SK-N-SH (cell line): ENCODE measurements around the gene PCNX2. TPM values are rescaled to one million over a fixed set of nuclear protein-coding genes. Genes with fewer than 3 reads are reported as not detected.

Experiments
- CTCF ChIA-PET: fragments of 300-600, 350-600 bp; formaldehyde crosslinking; extraction: SDS; loops from one replicate; lab custom pipeline; 2021; lab: Yijun Ruan, JAX
- POLR2A ChIA-PET: fragments of 350-600 bp; sonication (Branson Sonifier 250); formaldehyde crosslinking; extraction: SDS; loops from one replicate; lab custom pipeline; 2020; ENCODE audit warnings: antibody characterized with exemption, inconsistent platforms; lab: Yijun Ruan, JAX
- DNase-seq: peaks from one replicate; pipeline ENCODE4 v3.0.0; 2012
- H2AFZ ChIP-seq: fragments of 200-600 bp; sonication (generic); 2 replicates; pipeline ENCODE4 v1.8.1; 2016; ENCODE audit warnings: antibody characterized with exemption, mild to moderate bottlenecking, low read depth
- H3F3A ChIP-seq: fragments of 200-600 bp; sonication (generic); replicated peaks from 2 replicates; pipeline ENCODE3; 2016; ENCODE audit warnings: antibody characterized with exemption, mild to moderate bottlenecking; ENCODE audit not compliant: insufficient read depth
- H3K27ac ChIP-seq, 2 experiments: fragments of 200-500 bp in 1 of 2; fragments of 200-600 bp in 1 of 2; sonication (Bioruptor generic) in 1 of 2; sonication (generic), shearing (Covaris generic) in 1 of 2; 2 replicates each; pipeline versions ENCODE4 v1.5.1 to v1.6.1; 2014 to 2016; ENCODE audit warnings: low read depth in 2 of 2, inconsistent platforms in 1 of 2, low read length in 1 of 2, mild to moderate bottlenecking in 1 of 2, mixed read lengths in 1 of 2
- H3K27me3 ChIP-seq: fragments of 200-600 bp; sonication (generic), shearing (Covaris generic); 2 replicates; pipeline ENCODE4 v1.6.1; 2016; ENCODE audit warnings: mixed run types; ENCODE audit not compliant: insufficient read depth
- H3K36me3 ChIP-seq, 2 experiments: fragments of 200-500 bp in 1 of 2; fragments of 200-600 bp in 1 of 2; sonication (Bioruptor generic) in 1 of 2; sonication (generic) in 1 of 2; replicated peaks in 1 of 2; 2 replicates each; pipeline versions ENCODE3 to v1.5.1; 2014 to 2016; ENCODE audit warnings: low read length in 1 of 2, mild to moderate bottlenecking in 1 of 2; ENCODE audit not compliant: insufficient read depth in 2 of 2, control insufficient read depth in 1 of 2
- H3K4me1 ChIP-seq, 2 experiments: fragments of 200-500 bp in 1 of 2; fragments of 200-600 bp in 1 of 2; sonication (Bioruptor generic) in 1 of 2; sonication (generic), shearing (Covaris generic) in 1 of 2; 2 replicates each; pipeline versions ENCODE4 v1.5.1 to v1.6.1; 2014 to 2016; ENCODE audit warnings: low read depth in 1 of 2, low read length in 1 of 2, mixed run types in 1 of 2; ENCODE audit not compliant: insufficient read depth in 2 of 2, control insufficient read depth in 1 of 2
- H3K4me2 ChIP-seq: fragments of 200-600 bp; sonication (generic), shearing (Covaris generic); 2 replicates; pipeline ENCODE4 v1.6.1; 2017; ENCODE audit warnings: mixed run types
- H3K4me3 ChIP-seq, 2 experiments: fragments of 200-500 bp in 1 of 2; fragments of 200-600 bp in 1 of 2; sonication (Bioruptor generic) in 1 of 2; sonication (generic), shearing (Covaris generic) in 1 of 2; 2 replicates each; pipeline versions ENCODE4 v1.5.1 to v1.8.1; 2014 to 2016; ENCODE audit warnings: low read depth in 2 of 2, inconsistent platforms in 1 of 2, low read length in 1 of 2, mild to moderate bottlenecking in 1 of 2, mixed read lengths in 1 of 2, moderate library complexity in 1 of 2
- H3K79me2 ChIP-seq: fragments of 200-600 bp; sonication (generic); 2 replicates; pipeline ENCODE4 v1.8.1; 2017; ENCODE audit warnings: mild to moderate bottlenecking; ENCODE audit not compliant: insufficient read depth
- H3K9ac ChIP-seq: fragments of 200-600 bp; sonication (generic); 2 replicates; pipeline ENCODE4 v1.6.1; 2017; ENCODE audit warnings: mixed run types
- H3K9me2 ChIP-seq: fragments of 200-600 bp; sonication (generic); 2 replicates; pipeline ENCODE4 v1.6.1; 2017; ENCODE audit warnings: mixed run types
- H3K9me3 ChIP-seq: fragments of 200-600 bp; sonication (generic); 2 replicates; pipeline ENCODE4 v1.6.1; 2017; ENCODE audit warnings: mixed run types, mild to moderate bottlenecking, moderate library complexity
- H4K20me1 ChIP-seq: fragments of 200-600 bp; sonication (generic); 2 replicates; pipeline ENCODE4 v1.6.1; 2017; ENCODE audit warnings: mild to moderate bottlenecking, mixed run types; ENCODE audit not compliant: insufficient read depth
- CHD2 ChIP-seq: fragments of 150-350 bp; IDR thresholded peaks from 2 replicates; pipeline ENCODE4 v1.6.1; 2018; ENCODE audit warnings: low read length; ENCODE audit not compliant: partially characterized antibody
- ELF1 ChIP-seq: IDR thresholded peaks from 2 replicates; pipeline ENCODE4 v1.4.0; 2012
- EP300 ChIP-seq, 2 experiments: IDR thresholded peaks; 2 replicates each; pipeline versions ENCODE4 v1.4.0 to v1.6.1; 2012; ENCODE audit warnings: borderline replicate concordance in 1 of 2, low read depth in 1 of 2, low read length in 1 of 2
- FOSL2 ChIP-seq: IDR thresholded peaks from 2 replicates; pipeline ENCODE4 v1.4.0; 2012; ENCODE audit warnings: low read depth, mild to moderate bottlenecking, moderate library complexity, borderline replicate concordance
- FOXM1 ChIP-seq: IDR thresholded peaks from 2 replicates; pipeline ENCODE4 v1.4.0; 2012; ENCODE audit warnings: low read depth, mild to moderate bottlenecking
- JUND ChIP-seq: IDR thresholded peaks from 2 replicates; pipeline ENCODE4 v1.4.0; 2012
- MEF2A ChIP-seq: IDR thresholded peaks from 2 replicates; pipeline ENCODE4 v1.4.0; 2012; ENCODE audit warnings: low read depth, borderline replicate concordance
- MXI1 ChIP-seq: IDR thresholded peaks from 2 replicates; pipeline ENCODE4 v1.6.1; 2012; ENCODE audit warnings: mild to moderate bottlenecking, low read depth, low read length, improper control_type of control experiment
- NFIC ChIP-seq: IDR thresholded peaks from 2 replicates; pipeline ENCODE4 v1.4.0; 2012; ENCODE audit warnings: borderline replicate concordance
- NRF1 ChIP-seq: IDR thresholded peaks from 2 replicates; pipeline ENCODE4 v1.6.1; 2012; ENCODE audit warnings: low read depth, mild to moderate bottlenecking, low read length
- POLR2AphosphoS5 ChIP-seq: IDR thresholded peaks from 2 replicates; pipeline ENCODE4 v1.6.1; 2012; ENCODE audit warnings: low read depth, low read length
- RAD21 ChIP-seq: IDR thresholded peaks from 2 replicates; pipeline ENCODE4 v1.6.1; 2012; ENCODE audit warnings: mild to moderate bottlenecking, low read length
- RCOR1 ChIP-seq: fragments of 150-350 bp; IDR thresholded peaks from 2 replicates; pipeline ENCODE4 v1.6.1; 2017; ENCODE audit warnings: antibody characterized with exemption, low read length
- SIN3A ChIP-seq: IDR thresholded peaks from 2 replicates; pipeline ENCODE4 v1.6.1; 2012; ENCODE audit warnings: low read depth, mild to moderate bottlenecking, low read length, moderate library complexity, borderline replicate concordance
- TCF12 ChIP-seq: IDR thresholded peaks from 2 replicates; pipeline ENCODE4 v1.4.0; 2012
- TEAD4 ChIP-seq: IDR thresholded peaks from 2 replicates; pipeline ENCODE4 v1.4.0; 2012; ENCODE audit warnings: mild to moderate bottlenecking, borderline replicate concordance; ENCODE audit not compliant: insufficient read depth
- YY1 ChIP-seq: IDR thresholded peaks from 2 replicates; pipeline ENCODE4 v1.4.0; 2012; ENCODE audit warnings: low read depth, mild to moderate bottlenecking
- WGBS: methylation state at CpG from one replicate; pipeline ENCODE4 v1.1.6; 2017; ENCODE audit warnings: low lambda C conversion rate; 5-methylcytosine and 5-hydroxymethylcytosine counted together
- polyA plus RNA-seq, 3 experiments: library from polyadenylated mRNA; depleted of rRNA; stranded (reverse); fragments of >200 nt; gene quantifications; 2 replicates each; pipeline ENCODE4 v1.2.3, GENCODE V29; 2012
- TF ChIP-seq, protein P1 (sequence below): IDR thresholded peaks from 2 replicates; pipeline ENCODE4 v1.4.0; 2012; ENCODE audit warnings: low read depth, borderline replicate concordance
- TF ChIP-seq, protein P2 (sequence below): IDR thresholded peaks from 2 replicates; pipeline ENCODE4; 2012
- TF ChIP-seq, protein P3 (sequence below): IDR thresholded peaks from 2 replicates; pipeline ENCODE4 v1.4.0; 2012; ENCODE audit warnings: low read depth, borderline replicate concordance
- TF ChIP-seq, protein P4 (sequence below): fragments of 150-350 bp; IDR thresholded peaks from 2 replicates; pipeline ENCODE4 v1.6.1; 2017; ENCODE audit warnings: antibody characterized with exemption, low read length, low read depth, borderline replicate concordance

Gene PCNX2
- polyA plus RNA-seq, 1 of the 3 experiments (the other 2 are of a cell fraction) = 10.6 TPM

DNA sequence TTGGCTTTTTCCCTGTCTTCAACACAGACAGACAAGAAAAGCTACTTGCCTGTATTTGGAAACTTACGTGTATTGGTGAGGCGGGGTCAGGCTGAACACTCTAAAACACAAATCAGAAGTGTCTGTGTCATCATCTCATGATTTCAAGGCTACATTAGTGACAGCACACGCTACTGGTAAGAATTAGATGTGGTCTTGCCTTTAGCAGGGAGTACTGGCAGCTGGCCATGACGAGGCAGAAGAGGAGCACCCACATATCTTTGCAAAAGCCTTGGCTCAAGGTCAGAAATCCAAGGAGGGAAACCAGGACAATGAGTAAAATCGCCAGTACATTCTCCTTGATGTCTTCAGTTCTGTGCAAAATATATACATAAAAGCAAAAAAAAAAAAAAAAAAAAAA, 77.7 kb downstream of the PCNX2 start:
- ChIA-PET POLR2A (no interaction called here), CTCF (interaction anchor here (1.2 kb wide), 1 partner anchor 11 kb away, joined by 3 read pairs; no protein-coding TSS in a partner anchor)
- Histone ChIP-seq H3K9me2 (no peaks in the 10 kb centered on the region), H3K36me3 (peaks cover 22% of the 10 kb centered on the region in 2 experiments), H3K4me3 (no peak overlapping the region), H3K27ac (no peak overlapping the region), H3K4me2 (no peak overlapping the region), H3K27me3 (no peaks in the 10 kb centered on the region), H3K9ac (no peak overlapping the region), H4K20me1 (no peaks in the 10 kb centered on the region), H3F3A (no peaks in the 10 kb centered on the region), H3K9me3 (no peaks in the 10 kb centered on the region), H3K4me1 (peaks cover 0 to 2% of the 10 kb centered on the region in 2 experiments; a peak in 1 of 4 replicates), H2AFZ (no peak overlapping the region), H3K79me2 (no peaks in the 10 kb centered on the region)
- TF ChIP-seq YY1 = no peak
- no peak for TF ChIP-seq RCOR1
- no peak for TF ChIP-seq SIN3A
- DNase-seq = no peak
- WGBS = 93% methylated on average over 5 of the region's 5 CpGs

DNA sequence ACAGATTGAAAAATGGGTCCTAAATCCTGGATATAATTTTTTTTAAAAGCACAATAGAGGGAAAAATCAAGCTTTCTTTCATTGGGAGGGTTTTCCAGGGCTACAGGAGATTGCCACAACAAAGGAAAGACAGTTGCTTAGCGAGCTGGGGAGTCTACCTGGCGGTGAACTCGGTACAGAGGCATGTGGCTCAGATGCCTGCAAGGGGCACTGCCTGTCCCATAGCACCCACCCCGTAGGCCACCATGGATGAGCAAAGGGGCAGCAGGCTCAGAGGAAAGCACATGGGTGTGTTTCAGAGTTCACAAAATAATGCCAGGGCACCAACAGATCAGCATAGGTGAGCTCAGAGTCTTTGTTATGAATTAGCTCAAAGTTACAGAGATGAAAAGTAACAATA, 79.5 kb downstream of the PCNX2 start:
- Histone ChIP-seq H4K20me1 (no peaks in the 10 kb centered on the region), H3K9me3 (no peaks in the 10 kb centered on the region), H3K9me2 (no peaks in the 10 kb centered on the region), H3K9ac (no peak overlapping the region), H3K4me1 (peaks cover 0 to 2% of the 10 kb centered on the region in 2 experiments; a peak in 1 of 4 replicates), H2AFZ (no peak overlapping the region), H3K27ac (no peak overlapping the region), H3K27me3 (no peaks in the 10 kb centered on the region), H3K4me2 (no peak overlapping the region), H3K4me3 (no peak overlapping the region), H3K36me3 (peaks cover 12 to 17% of the 10 kb centered on the region in 2 experiments), H3K79me2 (no peaks in the 10 kb centered on the region), H3F3A (no peaks in the 10 kb centered on the region)
- CTCF ChIA-PET = interaction anchor here (1.7 kb wide), 1 partner anchor 10 kb away, joined by 5 read pairs; no protein-coding TSS in a partner anchor
- DNase-seq = no peak
- 99% methylated on average over 4 of the region's 4 CpGs for WGBS
- TF ChIP-seq ELF1 (no peak), RAD21 (no peak), FOXM1 (no peak), TCF12 (no peak), JUND (no peak), SIN3A (no peak), RCOR1 (no peak), EP300 (IDR thresholded peaks at IDR 0.05; ENCODE audit: borderline replicate concordance in 1 of 2, low read depth in 1 of 2, low read length in 1 of 2) (no peak), CHD2 (no peak), NFIC (no peak), POLR2AphosphoS5 (no peak), MEF2A (no peak), MXI1 (no peak), NRF1 (no peak), TEAD4 (no peak), FOSL2 (no peak)
- TF ChIP-seq, protein P1, sequence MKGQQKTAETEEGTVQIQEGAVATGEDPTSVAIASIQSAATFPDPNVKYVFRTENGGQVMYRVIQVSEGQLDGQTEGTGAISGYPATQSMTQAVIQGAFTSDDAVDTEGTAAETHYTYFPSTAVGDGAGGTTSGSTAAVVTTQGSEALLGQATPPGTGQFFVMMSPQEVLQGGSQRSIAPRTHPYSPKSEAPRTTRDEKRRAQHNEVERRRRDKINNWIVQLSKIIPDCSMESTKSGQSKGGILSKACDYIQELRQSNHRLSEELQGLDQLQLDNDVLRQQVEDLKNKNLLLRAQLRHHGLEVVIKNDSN = no peak
- TF ChIP-seq, protein P2, sequence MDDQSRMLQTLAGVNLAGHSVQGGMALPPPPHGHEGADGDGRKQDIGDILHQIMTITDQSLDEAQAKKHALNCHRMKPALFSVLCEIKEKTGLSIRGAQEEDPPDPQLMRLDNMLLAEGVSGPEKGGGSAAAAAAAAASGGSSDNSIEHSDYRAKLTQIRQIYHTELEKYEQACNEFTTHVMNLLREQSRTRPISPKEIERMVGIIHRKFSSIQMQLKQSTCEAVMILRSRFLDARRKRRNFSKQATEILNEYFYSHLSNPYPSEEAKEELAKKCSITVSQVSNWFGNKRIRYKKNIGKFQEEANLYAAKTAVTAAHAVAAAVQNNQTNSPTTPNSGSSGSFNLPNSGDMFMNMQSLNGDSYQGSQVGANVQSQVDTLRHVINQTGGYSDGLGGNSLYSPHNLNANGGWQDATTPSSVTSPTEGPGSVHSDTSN = no peak
- TF ChIP-seq, protein P3, sequence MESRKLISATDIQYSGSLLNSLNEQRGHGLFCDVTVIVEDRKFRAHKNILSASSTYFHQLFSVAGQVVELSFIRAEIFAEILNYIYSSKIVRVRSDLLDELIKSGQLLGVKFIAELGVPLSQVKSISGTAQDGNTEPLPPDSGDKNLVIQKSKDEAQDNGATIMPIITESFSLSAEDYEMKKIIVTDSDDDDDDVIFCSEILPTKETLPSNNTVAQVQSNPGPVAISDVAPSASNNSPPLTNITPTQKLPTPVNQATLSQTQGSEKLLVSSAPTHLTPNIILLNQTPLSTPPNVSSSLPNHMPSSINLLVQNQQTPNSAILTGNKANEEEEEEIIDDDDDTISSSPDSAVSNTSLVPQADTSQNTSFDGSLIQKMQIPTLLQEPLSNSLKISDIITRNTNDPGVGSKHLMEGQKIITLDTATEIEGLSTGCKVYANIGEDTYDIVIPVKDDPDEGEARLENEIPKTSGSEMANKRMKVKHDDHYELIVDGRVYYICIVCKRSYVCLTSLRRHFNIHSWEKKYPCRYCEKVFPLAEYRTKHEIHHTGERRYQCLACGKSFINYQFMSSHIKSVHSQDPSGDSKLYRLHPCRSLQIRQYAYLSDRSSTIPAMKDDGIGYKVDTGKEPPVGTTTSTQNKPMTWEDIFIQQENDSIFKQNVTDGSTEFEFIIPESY = no peak
- TF ChIP-seq, protein P4, sequence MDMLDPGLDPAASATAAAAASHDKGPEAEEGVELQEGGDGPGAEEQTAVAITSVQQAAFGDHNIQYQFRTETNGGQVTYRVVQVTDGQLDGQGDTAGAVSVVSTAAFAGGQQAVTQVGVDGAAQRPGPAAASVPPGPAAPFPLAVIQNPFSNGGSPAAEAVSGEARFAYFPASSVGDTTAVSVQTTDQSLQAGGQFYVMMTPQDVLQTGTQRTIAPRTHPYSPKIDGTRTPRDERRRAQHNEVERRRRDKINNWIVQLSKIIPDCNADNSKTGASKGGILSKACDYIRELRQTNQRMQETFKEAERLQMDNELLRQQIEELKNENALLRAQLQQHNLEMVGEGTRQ = no peak
- POLR2A ChIA-PET = interaction anchor here (1.6 kb wide), 1 partner anchor 9 kb away, joined by 5 read pairs; no protein-coding TSS in a partner anchor
